Lung (tissue), 12 donors: ENCODE measurements around the gene PCBP4. TPM values are rescaled to one million over a fixed set of nuclear protein-coding genes. Genes with fewer than 3 reads are reported as not detected.

Experiments used
- ATAC-seq: fragments of 200-7000 bp; cut with Tn5 transposase; one replicate; pipeline ENCODE4 v1.9.1; 2020; ENCODE audit warnings: moderate number of reproducible peaks; ENCODE audit not compliant: insufficient read depth, low FRiP score
- DNase-seq, 3 donors: peaks; one replicate each; pipeline ENCODE4 v3.0.0-alpha.2; 2013 to 2017
- H3K27ac ChIP-seq, 2 donors: one replicate each; pipeline ENCODE4 v1.5.1; 2013; ENCODE audit warnings: mild to moderate bottlenecking in 2 of 2, moderate library complexity in 2 of 2, control low read depth in 1 of 2, inconsistent platforms in 1 of 2, low read depth in 1 of 2, low read length in 1 of 2
- H3K27me3 ChIP-seq, 3 donors: one replicate each; pipeline ENCODE4 v1.5.1; 2013; ENCODE audit warnings: low read length in 2 of 3; ENCODE audit not compliant: control insufficient read depth in 3 of 3, insufficient read depth in 3 of 3
- H3K36me3 ChIP-seq, 4 donors: one replicate each; pipeline ENCODE4 v1.5.1; 2013; ENCODE audit warnings: low read length in 4 of 4, mild to moderate bottlenecking in 1 of 4, moderate library complexity in 1 of 4; ENCODE audit not compliant: control insufficient read depth in 4 of 4, insufficient read depth in 4 of 4
- H3K4me1 ChIP-seq, 5 donors: one replicate each; pipeline ENCODE4 v1.5.1; 2013; ENCODE audit warnings: low read length in 5 of 5, mild to moderate bottlenecking in 2 of 5, moderate library complexity in 1 of 5; ENCODE audit not compliant: control insufficient read depth in 5 of 5, insufficient read depth in 5 of 5
- H3K4me3 ChIP-seq: one replicate; pipeline ENCODE4 v1.5.1; 2013; ENCODE audit warnings: mild to moderate bottlenecking, control low read depth, moderate library complexity
- H3K9ac ChIP-seq, 2 donors: one replicate each; pipeline ENCODE4 v1.5.1; 2013; ENCODE audit warnings: low read length in 2 of 2, control low read depth in 1 of 2; ENCODE audit not compliant: insufficient read depth in 1 of 2
- H3K9me3 ChIP-seq, 4 donors: one replicate each; pipeline ENCODE4 v1.5.1; 2013; ENCODE audit warnings: low read length in 3 of 4, mild to moderate bottlenecking in 1 of 4, moderate library complexity in 1 of 4; ENCODE audit not compliant: control insufficient read depth in 4 of 4, insufficient read depth in 3 of 4
- WGBS, 2 donors: extraction: QIAGEN DNeasy Blood & Tissue Kit; methylation state at CpG; one replicate each; pipeline ENCODE4 v1.1.7; 2013; 5-methylcytosine and 5-hydroxymethylcytosine counted together
- polyA plus RNA-seq, 2 donors: library from polyadenylated mRNA; stranded (reverse); fragments of 200-250 nt; gene quantifications; one replicate each; pipeline ENCODE4 v1.2.1, GENCODE V29; 2013
- total RNA-seq, 2 donors: library from RNA; depleted of rRNA in 1 of 2; stranded (reverse); fragments of >200 nt in 1 of 2; gene quantifications; one replicate each; pipeline ENCODE4 v1.2.1, GENCODE V29; 2014 to 2021
- TF ChIP-seq, protein P1 (sequence below): IDR thresholded peaks from 2 replicates; pipeline ENCODE4 v1.5.1; 2012; ENCODE audit warnings: mild to moderate bottlenecking; ENCODE audit errors: control extremely low read depth, extremely low read depth
- donor health status: control.
- donor health status: control.
- donor health status: Bipolar disorder and iron deficiency.
- donor health status: healthy.
- donor health status: DM: yes; HTN: yes; CAD: no.

Gene PCBP4
- total and polyA plus RNA-seq, 4 donors, result 17.4 to 44.3 (median 28.6) TPM

DNA sequence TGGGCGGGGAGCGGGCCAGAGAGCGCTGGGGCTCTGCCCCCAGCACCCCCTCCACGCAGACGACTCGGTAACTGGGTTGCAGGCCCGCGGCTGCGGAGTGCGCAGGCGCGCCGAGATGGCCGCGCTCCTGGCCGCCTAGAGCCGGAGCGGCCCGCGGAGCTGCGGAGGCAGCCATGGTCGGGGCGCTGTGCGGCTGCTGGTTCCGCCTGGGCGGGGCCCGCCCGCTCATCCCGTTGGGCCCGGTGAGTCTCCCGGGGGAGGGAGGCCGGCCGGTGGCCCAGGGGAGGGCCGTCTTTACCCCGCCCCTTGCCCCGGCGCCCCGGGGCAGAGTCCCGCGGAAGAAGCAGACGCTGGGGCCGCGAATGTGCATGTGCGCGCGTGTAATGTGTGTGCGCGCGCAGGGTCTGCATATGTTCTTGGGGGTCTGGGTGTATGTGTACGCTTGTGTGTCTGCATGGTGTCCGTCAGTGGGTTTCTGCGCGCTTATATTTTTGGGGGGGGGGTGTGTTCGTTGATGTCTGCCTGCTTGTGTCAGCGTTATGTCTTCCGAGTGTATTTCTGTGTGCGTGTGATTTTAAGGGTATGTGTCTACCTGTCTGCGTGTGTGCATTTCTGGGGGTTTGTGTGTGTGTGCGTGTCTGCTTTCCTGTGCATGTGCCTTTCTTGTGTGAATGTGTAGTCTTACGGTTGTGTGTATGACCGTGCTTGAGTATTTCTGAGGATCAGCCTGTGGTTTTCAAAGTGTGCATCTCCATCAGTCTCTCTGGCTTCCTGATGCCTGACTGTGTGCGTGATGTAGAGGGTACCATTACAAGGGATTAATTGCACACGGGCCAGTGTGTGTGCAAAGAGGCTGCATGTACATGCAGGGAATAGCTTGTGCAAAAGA lies 8.0 kb upstream of the PCBP4 start, which contains the start of gene ABHD14A:
TSS of gene ABHD14A (plus strand) at position 102 of the 889 bp plus-strand sequence. CDS start at position 174, 72 bp downstream.
- Histone ChIP-seq H3K27me3 (no peaks in the 10 kb centered on the region), H3K9me3 (no peaks in the 10 kb centered on the region), H3K4me1 (peaks cover 0 to 19% (median 10%) of the 10 kb centered on the region in 5 donors), H3K4me3 (peak within 1 kb of the TSS; percentile 59), H3K9ac (peak within 1 kb of the TSS; percentile 2 to 65), H3K27ac (peak within 1 kb of the TSS; percentile 87 to 93), H3K36me3 (peaks cover 0 to 2% (median under 1%) of the 10 kb centered on the region in 4 donors)
- TF ChIP-seq, protein P1, sequence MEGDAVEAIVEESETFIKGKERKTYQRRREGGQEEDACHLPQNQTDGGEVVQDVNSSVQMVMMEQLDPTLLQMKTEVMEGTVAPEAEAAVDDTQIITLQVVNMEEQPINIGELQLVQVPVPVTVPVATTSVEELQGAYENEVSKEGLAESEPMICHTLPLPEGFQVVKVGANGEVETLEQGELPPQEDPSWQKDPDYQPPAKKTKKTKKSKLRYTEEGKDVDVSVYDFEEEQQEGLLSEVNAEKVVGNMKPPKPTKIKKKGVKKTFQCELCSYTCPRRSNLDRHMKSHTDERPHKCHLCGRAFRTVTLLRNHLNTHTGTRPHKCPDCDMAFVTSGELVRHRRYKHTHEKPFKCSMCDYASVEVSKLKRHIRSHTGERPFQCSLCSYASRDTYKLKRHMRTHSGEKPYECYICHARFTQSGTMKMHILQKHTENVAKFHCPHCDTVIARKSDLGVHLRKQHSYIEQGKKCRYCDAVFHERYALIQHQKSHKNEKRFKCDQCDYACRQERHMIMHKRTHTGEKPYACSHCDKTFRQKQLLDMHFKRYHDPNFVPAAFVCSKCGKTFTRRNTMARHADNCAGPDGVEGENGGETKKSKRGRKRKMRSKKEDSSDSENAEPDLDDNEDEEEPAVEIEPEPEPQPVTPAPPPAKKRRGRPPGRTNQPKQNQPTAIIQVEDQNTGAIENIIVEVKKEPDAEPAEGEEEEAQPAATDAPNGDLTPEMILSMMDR, result no peak
- ATAC-seq, result peak; percentile 77
- WGBS, 2 donors, result 0% methylated on average over 41 to 63 of the region's 63 CpGs
- peak; percentile 71 to 77 (median 73) for DNase-seq

DNA sequence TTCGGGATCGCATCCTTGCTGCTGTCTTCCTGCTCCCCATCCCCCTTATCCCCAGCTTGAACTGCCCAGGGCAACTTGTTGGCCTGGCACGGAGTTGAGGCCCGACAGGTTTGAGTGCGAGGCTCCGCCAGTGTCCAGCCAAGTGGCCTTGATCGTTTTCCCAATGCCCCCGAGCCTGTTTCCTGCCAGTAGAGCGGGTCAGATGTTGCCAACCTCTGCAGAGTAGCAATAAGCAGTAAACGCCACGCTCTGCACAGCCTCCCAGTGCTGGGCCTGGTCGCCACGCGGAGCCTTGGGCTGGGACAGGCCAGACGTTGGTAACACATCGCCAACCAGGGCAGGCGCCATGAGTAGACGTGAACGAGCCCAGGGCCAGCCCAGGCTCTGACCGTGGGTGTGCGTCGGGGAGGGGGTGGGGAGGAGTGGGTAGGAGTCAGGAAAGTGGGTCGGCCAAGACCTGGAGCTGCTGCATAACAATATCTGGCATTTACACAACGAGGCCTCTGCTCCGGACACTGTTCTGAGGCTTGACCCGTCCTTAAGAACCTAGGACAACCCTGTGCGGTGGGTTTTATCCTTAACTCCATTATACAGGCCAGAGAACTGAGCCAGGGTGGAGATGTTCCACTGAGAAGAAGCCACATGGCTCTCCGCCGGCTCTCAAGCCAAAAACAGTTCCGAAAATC lies 7.2 kb upstream of the PCBP4 start:
- DNase-seq (peak in 1 of 3 donors; percentile 29), ATAC-seq (peak; percentile 7)
- Histone ChIP-seq H3K36me3 (no peaks in the 10 kb centered on the region), H3K27ac (peak overlapping the region; percentile 80 to 87), H3K4me1 (peaks cover 0 to 19% (median 10%) of the 10 kb centered on the region in 5 donors), H3K27me3 (no peaks in the 10 kb centered on the region), H3K9ac (peak overlapping the region; percentile 2 to 65), H3K9me3 (no peaks in the 10 kb centered on the region), H3K4me3 (peak overlapping the region; percentile 52)
- WGBS, 2 donors, result 15 to 24% methylated on average over 30 of the region's 30 CpGs
- TF ChIP-seq, protein P1, result no peak

DNA sequence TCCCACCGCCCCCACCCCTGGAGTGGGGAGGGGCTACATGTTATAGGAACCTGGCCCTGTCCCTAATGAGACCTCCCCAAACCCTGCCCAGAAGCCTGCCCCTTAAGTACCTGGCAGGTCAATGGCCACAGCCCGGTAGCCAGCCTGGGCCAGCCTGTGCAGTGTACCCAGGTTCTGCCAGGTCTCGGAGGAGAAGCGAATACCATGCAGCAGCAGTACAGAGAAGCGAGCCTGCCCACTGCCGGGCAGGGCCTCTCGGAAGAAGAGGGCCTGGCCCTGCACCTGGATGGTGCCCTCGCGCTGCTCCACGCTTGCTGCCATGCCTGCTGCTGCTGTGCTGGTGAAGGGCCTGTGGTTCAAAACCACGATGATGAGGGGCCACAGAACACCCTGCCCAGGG lies 4.1 kb upstream of the PCBP4 start:
- ATAC-seq (no peak), DNase-seq (no peak)
- TF ChIP-seq, protein P1, result no peak
- Histone ChIP-seq H3K9ac (no peak overlapping the region), H3K4me1 (peaks cover 0 to 34% (median 19%) of the 10 kb centered on the region in 5 donors), H3K27ac (no peak overlapping the region), H3K4me3 (no peak overlapping the region), H3K9me3 (no peaks in the 10 kb centered on the region), H3K27me3 (no peaks in the 10 kb centered on the region), H3K36me3 (no peaks in the 10 kb centered on the region)
- 91% methylated on average over 11 of the region's 11 CpGs for WGBS, 2 donors
